GM12865 (cell line): Measurements from ENCODE around the gene ST7.

ENCODE experiments used
- DNase-seq: peaks from one replicate; pipeline ENCODE4 v3.0.0; 2010; ENCODE audit warnings: low read depth
- H3K4me3 ChIP-seq: 2 replicates; pipeline ENCODE4 v1.5.1; 2011; ENCODE audit warnings: mild to moderate bottlenecking, low read depth, low read length, control low read depth
- TF ChIP-seq, protein P1 (sequence below): IDR thresholded peaks from 2 replicates; pipeline ENCODE4 v1.5.1; 2011; ENCODE audit warnings: low read length, control low read depth, low read depth, inconsistent platforms; ENCODE audit not compliant: insufficient read depth; ENCODE audit errors: missing control alignments

ST7 gene

DNA sequence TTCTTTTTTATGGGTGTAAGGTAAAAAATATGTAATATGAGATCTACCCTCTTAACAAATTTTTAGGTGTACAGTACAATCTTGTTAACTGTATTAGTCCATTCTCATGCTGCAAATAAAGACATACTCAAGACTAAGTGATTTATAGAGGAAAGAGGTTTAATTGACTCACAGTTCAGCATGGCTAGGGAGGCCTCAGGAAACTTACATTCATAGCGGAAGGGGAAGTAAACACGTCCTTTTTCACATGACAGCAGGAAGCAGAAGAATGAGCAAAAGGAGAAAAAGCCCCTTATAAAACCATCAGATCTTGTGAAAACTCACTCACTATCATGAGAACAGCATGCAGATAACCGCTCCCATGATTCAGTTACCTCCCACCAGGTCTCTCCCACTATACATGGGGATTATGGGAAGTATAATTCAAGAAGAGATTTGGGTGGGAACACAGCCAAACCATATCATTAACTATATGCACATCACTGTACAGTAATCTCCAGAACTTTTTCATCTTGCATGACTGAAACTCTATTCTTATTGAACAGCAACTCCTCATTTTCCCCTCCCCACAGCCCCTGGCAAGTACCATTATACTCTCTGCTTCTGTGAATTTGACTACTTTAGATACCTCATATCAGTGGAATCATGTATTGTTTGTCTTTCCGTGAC lies 242.2 kb downstream of the ST7 start:
- TF ChIP-seq, protein P1, sequence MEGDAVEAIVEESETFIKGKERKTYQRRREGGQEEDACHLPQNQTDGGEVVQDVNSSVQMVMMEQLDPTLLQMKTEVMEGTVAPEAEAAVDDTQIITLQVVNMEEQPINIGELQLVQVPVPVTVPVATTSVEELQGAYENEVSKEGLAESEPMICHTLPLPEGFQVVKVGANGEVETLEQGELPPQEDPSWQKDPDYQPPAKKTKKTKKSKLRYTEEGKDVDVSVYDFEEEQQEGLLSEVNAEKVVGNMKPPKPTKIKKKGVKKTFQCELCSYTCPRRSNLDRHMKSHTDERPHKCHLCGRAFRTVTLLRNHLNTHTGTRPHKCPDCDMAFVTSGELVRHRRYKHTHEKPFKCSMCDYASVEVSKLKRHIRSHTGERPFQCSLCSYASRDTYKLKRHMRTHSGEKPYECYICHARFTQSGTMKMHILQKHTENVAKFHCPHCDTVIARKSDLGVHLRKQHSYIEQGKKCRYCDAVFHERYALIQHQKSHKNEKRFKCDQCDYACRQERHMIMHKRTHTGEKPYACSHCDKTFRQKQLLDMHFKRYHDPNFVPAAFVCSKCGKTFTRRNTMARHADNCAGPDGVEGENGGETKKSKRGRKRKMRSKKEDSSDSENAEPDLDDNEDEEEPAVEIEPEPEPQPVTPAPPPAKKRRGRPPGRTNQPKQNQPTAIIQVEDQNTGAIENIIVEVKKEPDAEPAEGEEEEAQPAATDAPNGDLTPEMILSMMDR, result no peak
- H3K4me3 ChIP-seq, result no peak overlapping the region
- no peak for DNase-seq

DNA sequence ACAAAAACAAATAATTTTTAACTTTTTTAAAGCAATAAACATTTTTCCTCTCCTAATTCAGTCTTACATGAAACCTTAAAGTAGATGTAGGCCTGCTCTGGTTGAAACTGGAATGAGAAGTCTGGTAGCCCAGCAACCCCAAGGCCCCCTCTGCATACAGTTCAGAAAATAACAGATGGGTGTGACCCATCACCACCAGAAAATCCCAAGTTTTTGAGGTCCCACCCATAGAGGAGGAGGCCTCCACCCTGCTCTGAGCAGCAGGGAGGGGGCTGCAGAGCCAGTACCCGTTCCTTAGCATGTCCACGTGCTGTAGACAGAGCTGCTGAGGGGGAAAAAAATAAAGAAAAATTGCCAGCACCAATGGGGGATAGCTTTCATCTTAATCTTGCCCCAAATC lies 246.8 kb downstream of the ST7 start:
- TF ChIP-seq, protein P1, result no peak
- DNase-seq, result no peak
- H3K4me3 ChIP-seq, result no peak overlapping the region

DNA sequence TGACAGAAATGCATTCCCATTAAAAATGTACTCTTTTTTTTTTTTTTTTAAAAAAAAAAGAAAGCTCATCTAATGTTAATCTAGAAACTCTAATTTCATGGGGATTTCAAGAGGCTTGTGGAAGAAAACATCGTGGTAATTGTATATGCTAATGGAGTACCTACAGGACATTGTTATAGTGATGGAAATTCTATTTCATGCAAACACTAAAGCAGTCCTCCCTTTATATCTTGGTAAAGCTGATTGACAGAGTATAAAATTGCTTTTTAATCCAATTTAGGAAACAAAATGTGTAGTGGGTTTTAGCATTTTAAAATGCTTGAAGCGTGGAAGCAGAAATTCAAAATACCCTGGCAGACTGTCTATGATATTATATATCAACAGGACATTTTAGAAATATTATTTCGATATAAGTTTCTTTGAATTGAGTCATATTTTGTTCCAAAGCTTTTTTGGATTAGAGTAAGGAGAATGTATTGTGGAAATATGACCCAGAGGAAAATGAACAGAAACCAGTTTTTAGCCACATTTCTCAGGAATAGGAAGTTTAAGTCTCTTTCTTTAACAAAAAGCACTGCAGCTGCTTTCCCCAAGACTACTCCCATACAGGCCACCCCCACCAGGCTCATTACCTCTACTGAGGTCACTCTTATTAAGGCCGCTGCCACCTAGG lies 247.6 kb downstream of the ST7 start:
- no peak for DNase-seq
- TF ChIP-seq, protein P1, result no peak
- no peak overlapping the region for H3K4me3 ChIP-seq

DNA sequence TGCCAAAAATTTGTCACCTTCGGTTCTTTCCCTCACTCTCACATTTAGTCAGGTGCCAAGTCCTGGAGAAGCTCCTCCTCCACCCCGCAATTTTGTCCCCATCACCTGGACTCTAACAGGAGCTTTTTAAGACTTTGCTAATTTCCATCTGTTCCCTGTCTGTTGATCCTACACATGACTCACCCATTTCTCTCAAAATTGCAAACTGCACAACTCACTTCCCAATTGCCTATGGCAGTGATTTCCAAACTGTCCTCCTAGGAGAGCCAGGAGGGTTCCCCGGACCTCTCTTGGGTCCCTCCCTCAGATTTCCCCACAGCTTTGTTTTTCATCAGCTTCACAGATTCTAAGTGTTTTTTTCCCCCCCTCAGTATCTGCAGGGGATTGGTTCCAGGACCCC lies 249.2 kb downstream of the ST7 start:
- no peak overlapping the region for H3K4me3 ChIP-seq
- no peak for DNase-seq
- TF ChIP-seq, protein P1, result no peak

DNA sequence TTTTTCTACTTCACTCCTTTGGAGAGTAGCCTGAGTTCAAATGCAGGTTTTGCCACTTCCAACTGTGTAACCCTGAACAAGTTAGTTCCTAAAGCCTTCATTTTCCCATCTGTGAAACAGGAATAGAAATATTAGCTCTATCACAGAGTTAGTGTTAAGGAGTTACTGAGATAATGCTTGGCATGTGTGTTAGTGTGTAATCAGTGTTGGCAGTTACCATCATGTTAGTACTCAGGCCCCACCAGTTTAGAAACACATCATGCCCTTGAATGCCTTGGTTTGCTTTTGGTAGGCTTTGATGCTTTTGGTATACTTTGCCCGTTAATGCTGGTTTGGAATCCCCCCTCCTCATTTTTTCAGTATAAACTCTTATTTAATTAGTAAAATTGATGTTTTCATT lies 249.9 kb downstream of the ST7 start:
- H3K4me3 ChIP-seq, result no peak overlapping the region
- TF ChIP-seq, protein P1, result no peak
- DNase-seq, result no peak

DNA sequence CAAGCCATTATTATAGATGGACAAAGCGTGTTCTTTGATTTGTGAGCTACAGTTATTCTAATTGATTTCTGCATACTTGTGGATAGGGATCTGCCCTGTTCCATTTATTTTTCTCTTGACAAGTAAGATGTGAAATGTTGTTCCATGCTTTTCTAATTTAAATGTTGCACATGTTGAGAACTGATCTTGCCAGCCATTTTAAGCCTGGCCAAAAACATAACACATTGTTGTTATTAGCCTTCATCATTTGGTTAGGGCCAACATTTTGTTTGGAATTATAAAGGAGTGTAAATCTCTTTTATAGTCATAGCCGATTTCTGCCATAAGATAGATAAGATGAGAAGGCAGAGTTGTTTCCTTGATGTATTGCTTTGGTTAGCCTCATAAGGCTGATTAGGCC lies 252.6 kb downstream of the ST7 start:
- TF ChIP-seq, protein P1, result no peak
- no peak for DNase-seq
- no peak overlapping the region for H3K4me3 ChIP-seq
